T1000 (cell line): ENCODE data around the gene TYK2.
"Not testable (repeated sequence)": the region's sequence is repeated elsewhere in the genome, so short reads cannot be mapped to it uniquely, and the experiment has no call there.

Source experiments
- DNase-seq: peaks from one replicate; lab custom pipeline; 2025; ENCODE audit warnings: mixed read lengths; lab: John Stamatoyannopoulos, UW

TYK2 gene

GRCh38 chr19:10407096-10407495 is 26.7 kb upstream of the TYK2 start:
- no peak for DNase-seq

- no peak for DNase-seq
These were observed 25.8 kb upstream of the TYK2 start for GRCh38 chr19:10406191-10406590.

- peak; percentile 21 for DNase-seq
These were observed 24.8 kb upstream of the TYK2 start for GRCh38 chr19:10404888-10405820.

- peak; percentile 92 for DNase-seq
These were observed 23.0 kb upstream of the TYK2 start, which contains the start of gene CDC37 for GRCh38 chr19:10403137-10404021. Gene CDC37 (minus strand): TSS chr19:10403542. CDS start chr19:10403479, 63 bp downstream.

GRCh38 chr19:10402441-10403038 is 22.2 kb upstream of the TYK2 start:
- no peak for DNase-seq

- DNase-seq: no peak
These were observed 19.5 kb upstream of the TYK2 start for GRCh38 chr19:10399878-10400277.

- not testable (repeated sequence) for DNase-seq
These were observed 19.0 kb upstream of the TYK2 start for GRCh38 chr19:10399340-10399739.

GRCh38 chr19:10398819-10399218 is 18.4 kb upstream of the TYK2 start:
- no peak for DNase-seq

- no peak for DNase-seq
These were observed 15.5 kb upstream of the TYK2 start for GRCh38 chr19:10395917-10396316.

- no peak for DNase-seq
These were observed 15.1 kb upstream of the TYK2 start for GRCh38 chr19:10395436-10395835.

- no peak for DNase-seq
These were observed 14.6 kb upstream of the TYK2 start for GRCh38 chr19:10395003-10395402.

GRCh38 chr19:10393137-10393536 is 12.8 kb upstream of the TYK2 start:
- DNase-seq: no peak

- DNase-seq: no peak
These were observed 11.7 kb upstream of the TYK2 start for GRCh38 chr19:10392120-10392519.

- no peak for DNase-seq
These were observed 10.4 kb upstream of the TYK2 start for GRCh38 chr19:10390652-10391286.

GRCh38 chr19:10389863-10390262 is 9.5 kb upstream of the TYK2 start:
- DNase-seq: no peak

- DNase-seq: peak; percentile 63
These were observed 8.6 kb upstream of the TYK2 start for GRCh38 chr19:10388957-10389356.

GRCh38 chr19:10384580-10384979 is 4.2 kb upstream of the TYK2 start:
- no peak for DNase-seq

- not testable (repeated sequence) for DNase-seq
These were observed 2.8 kb upstream of the TYK2 start for GRCh38 chr19:10383223-10383499.

GRCh38 chr19:10379880-10380312 is 476 bp downstream of the TYK2 start:
- no peak for DNase-seq

GRCh38 chr19:10378124-10378523 is 2.2 kb downstream of the TYK2 start:
- no peak for DNase-seq

- not testable (repeated sequence) for DNase-seq
These were observed 3.2 kb downstream of the TYK2 start for GRCh38 chr19:10377140-10377640.

GRCh38 chr19:10374931-10375330 is 5.4 kb downstream of the TYK2 start:
- no peak for DNase-seq
